ENCODE data around the gene LAMA2.

GRCh38 chr6:129302671-129303070 lies 419.7 kb downstream of the LAMA2 start:
- TF ChIP-seq POLR2AphosphoS5 (IDR thresholded peaks at IDR 0.05) (no peak), CTCF (IDR thresholded peaks at IDR 0.05) (no peak), EP300 (IDR thresholded peaks at IDR 0.05) (no peak), POLR2A (IDR thresholded peaks at IDR 0.05) (no peak)

Measured in suprapubic skin (tissue), 4 donors.